ENCODE results near the gene CNOT3.

GRCh38 chr19:54136864-54137698 lies 481 bp upstream of the CNOT3 start:
- TF ChIP-seq, protein P1, sequence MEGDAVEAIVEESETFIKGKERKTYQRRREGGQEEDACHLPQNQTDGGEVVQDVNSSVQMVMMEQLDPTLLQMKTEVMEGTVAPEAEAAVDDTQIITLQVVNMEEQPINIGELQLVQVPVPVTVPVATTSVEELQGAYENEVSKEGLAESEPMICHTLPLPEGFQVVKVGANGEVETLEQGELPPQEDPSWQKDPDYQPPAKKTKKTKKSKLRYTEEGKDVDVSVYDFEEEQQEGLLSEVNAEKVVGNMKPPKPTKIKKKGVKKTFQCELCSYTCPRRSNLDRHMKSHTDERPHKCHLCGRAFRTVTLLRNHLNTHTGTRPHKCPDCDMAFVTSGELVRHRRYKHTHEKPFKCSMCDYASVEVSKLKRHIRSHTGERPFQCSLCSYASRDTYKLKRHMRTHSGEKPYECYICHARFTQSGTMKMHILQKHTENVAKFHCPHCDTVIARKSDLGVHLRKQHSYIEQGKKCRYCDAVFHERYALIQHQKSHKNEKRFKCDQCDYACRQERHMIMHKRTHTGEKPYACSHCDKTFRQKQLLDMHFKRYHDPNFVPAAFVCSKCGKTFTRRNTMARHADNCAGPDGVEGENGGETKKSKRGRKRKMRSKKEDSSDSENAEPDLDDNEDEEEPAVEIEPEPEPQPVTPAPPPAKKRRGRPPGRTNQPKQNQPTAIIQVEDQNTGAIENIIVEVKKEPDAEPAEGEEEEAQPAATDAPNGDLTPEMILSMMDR (IDR thresholded peaks at IDR 0.05 in 4 of 5, conservative IDR thresholded peaks at IDR 0.05 in 1 of 5), result no peak
- peak in 1 of 2 donors; percentile 41 for TF ChIP-seq POLR2A (IDR thresholded peaks at IDR 0.05)
